GM18907 (cell line): Measurements from ENCODE around the gene ZNF311.
"Not testable (repeated sequence)": the region's sequence is repeated elsewhere in the genome, so short reads cannot be mapped to it uniquely, and the experiment has no call there.

Source experiments
- ATAC-seq: cut with Tn5 transposase; IDR thresholded peaks from one replicate; pipeline ENCODE4 v1.9.1; 2021; ENCODE audit warnings: mild to moderate bottlenecking, moderate library complexity; ENCODE audit not compliant: unreplicated experiment

ZNF311 gene

GRCh38 chr6:28956331-28956730 lies 48.8 kb downstream of the ZNF311 start:
- ATAC-seq: no peak

GRCh38 chr6:28953585-28954258 lies 51.4 kb downstream of the ZNF311 start:
- ATAC-seq: no peak

- ATAC-seq: no peak
Observed at GRCh38 chr6:28953039-28953584, 52.0 kb downstream of the ZNF311 start.

- not testable (repeated sequence) for ATAC-seq
Observed at GRCh38 chr6:28949656-28950195, 55.4 kb downstream of the ZNF311 start.

- no peak for ATAC-seq
Observed at GRCh38 chr6:28948782-28949486, 56.2 kb downstream of the ZNF311 start.

- ATAC-seq: no peak
Observed at GRCh38 chr6:28947831-28948270, 57.3 kb downstream of the ZNF311 start.

- ATAC-seq: no peak
Observed at GRCh38 chr6:28947067-28947765, 57.9 kb downstream of the ZNF311 start.

- ATAC-seq: no peak
Observed at GRCh38 chr6:28945349-28945748, 59.8 kb downstream of the ZNF311 start.
